HG02610 (cell line): Measurements from ENCODE around the gene ROPN1L.

Experiments used
- ATAC-seq: cut with Tn5 transposase; IDR thresholded peaks from one replicate; pipeline ENCODE4 v1.9.1; 2021; ENCODE audit warnings: mild to moderate bottlenecking, moderate library complexity; ENCODE audit not compliant: unreplicated experiment

Gene ROPN1L

DNA sequence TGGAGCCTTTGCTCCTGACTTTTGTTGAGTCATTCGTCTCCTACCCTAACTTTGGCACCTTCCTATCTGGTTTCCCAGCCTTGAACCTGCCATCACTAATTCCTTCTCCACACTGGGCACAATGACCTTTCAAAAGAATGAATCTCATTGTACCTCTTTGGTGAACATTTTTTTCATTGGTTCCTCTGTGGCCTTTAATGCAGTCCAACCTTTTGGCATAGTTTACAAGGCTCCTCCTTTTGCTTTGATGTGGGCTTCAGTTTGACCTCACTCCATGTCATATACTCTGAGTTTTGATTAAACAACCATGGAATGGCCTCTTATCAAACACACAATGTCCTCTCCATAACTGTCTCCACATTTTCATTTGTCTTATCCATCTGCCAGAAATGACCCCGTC lies 14.5 kb upstream of the ROPN1L start:
- no peak for ATAC-seq

DNA sequence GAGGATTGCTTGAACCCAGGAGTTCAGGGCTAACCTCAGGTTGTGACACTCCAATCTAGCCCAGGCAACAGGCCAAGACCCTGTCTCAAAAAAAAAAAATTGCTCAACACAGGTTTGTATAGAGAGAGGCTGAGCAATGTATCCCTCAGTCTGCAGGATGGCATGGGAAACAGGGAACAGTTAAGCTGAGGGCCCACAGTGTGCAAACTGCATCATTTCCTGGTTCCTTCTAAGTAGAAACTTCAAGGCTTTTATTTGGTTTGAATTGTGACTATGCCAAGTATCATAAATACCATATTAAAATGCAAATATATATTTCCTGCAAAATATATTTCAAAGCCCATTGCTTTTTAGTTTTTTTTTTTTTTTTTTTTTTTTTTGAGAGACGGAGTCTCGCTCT lies 13.7 kb upstream of the ROPN1L start:
- ATAC-seq: no peak

DNA sequence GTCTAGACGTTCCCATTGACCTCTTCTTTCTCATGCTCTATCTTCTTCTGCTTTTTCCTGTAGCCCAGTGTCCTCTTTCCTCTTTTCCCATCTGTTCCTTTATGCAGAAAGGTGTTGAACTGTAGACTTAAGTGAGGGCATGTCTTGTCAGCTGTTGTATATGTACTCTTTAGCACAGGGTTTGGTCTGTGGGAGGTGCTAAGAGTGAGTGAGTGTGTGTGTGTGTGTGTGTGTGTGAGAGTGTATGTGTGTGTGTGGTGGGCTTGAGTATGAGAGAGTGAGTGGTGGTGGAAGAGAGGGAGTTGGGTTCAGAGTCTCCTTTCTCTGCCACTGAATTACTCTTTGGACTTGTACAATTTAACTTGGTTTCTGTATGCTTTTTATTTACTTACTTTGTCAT lies 10.3 kb upstream of the ROPN1L start:
- ATAC-seq: no peak

DNA sequence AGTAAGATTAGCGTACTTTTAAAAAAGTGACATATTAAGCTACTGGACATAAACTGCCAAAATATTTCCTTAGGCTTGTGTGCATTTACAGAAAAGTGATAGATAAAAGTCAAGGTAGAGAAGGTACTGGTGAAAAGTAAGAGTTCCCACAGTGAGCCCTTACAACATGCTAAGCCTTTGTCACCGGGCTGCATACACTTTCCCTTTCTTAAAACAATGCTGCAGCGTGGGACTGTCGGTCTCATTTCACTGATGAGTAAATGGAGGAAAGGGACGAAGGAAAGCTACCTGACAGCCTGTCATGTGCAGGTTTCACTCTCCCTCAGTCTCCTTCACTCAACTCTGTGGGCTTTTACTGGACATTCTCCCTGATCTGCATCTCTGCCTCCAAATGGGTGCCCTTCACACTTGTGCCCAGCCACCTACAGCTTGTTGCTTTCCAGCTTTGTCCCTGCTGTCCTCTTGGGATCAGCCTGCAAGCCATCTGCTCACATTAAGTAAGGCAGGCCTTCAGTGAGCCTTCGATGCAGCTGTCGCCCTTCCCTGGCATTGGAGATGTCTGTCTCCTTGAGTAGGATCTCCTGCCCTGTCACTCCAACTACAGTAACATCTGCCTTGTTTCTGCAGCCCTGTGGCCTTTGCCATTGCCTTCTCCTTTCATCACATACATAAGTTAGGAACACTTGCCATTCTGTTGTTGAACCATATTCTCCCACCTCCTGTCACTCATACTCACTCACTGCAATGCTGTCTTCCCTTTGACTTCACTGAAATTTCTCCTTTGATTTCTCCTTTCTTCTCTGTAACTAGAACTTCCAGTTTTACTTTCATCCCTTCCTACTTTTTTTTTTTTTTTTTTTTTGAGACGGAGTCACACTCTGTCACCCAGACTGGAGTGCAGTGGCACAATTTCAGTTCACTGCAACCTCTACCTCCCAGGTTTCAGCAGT lies 9.3 kb upstream of the ROPN1L start:
- no peak for ATAC-seq

DNA sequence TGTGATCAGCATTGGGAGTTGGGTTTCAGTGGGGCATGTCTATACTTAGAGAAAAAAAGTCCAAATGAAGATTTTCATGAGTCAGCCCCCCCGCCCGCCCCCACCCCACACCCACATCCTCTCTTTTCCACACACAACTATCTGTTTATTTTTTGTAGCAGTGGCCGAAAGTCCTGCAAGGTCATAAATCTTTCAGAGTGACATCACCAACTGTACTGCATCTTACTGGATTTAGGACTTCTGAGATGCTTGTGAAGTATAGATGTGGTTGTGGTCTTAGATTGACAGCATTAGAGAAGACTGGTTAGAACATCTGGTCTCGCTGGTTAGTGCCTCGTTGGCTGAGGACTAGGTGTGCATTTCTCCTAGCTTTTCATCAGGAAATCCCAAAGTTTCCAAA lies 7.3 kb upstream of the ROPN1L start:
- ATAC-seq: no peak

DNA sequence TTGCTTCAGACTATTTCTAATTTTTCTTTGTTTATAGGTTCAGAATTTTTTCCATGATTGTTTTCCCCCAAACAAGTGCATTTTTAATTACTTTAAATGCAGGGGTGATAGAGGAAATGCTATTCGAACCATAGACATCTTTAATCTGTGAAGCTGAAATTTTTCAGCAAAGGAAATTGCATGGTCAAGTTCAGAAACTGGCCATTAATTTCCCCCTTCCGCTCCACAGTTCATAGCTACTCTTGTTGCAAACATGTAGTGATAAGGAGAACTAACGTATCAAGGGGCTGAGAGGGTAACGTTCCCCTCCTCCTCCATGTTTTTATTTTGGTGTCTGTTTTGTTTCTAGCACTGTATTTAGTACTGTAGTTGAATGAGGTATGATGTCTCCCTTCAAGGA lies 3.4 kb upstream of the ROPN1L start:
- no peak for ATAC-seq

DNA sequence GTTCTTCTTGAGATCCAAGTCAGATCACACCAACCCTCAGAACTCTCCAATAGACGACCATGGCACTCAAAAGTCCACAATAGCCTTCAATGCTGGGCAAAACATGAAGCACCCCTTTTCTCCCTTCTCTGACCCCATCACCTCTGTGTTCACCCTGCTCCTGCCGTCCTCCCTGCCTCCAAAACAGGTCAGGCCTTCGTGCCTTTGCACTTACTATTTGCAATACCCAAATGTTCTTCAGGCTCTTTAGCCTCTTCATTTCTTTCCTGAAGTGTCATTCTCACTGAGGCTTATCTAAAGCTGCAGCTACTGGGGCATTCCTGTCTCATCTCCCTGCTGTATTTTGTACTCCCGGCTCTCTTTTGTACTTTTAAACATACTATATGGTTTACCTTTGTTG lies 2.0 kb upstream of the ROPN1L start:
- ATAC-seq: no peak

DNA sequence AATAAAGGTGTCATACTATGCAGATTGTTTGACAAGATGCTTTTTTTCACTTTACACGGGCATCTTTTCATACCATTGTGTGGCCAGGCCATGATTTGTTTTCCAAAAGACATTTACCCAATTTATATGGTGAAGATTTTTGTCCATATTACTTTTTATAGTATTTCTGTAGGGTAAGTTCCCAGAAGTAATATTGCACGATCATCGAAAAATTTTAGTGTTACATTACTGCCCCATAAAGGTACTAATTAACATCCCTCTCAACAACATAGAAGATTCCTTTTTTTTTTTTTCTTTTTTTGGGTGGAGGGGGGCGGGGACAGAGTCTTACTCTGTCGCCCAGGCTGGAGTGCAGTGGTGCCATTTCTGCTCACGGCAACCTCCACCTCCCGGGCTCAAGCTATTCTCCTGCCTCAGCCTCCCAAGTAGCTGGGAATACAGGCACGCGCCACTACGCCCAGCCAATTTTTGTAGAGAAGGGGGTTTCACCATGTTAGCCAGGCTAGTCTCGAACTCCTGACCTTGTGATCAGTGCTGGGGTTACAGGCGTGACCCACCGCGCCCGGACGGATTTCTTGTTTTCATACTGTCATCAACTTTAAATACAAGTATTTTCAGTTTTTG lies 1.2 kb upstream of the ROPN1L start:
- no peak for ATAC-seq

DNA sequence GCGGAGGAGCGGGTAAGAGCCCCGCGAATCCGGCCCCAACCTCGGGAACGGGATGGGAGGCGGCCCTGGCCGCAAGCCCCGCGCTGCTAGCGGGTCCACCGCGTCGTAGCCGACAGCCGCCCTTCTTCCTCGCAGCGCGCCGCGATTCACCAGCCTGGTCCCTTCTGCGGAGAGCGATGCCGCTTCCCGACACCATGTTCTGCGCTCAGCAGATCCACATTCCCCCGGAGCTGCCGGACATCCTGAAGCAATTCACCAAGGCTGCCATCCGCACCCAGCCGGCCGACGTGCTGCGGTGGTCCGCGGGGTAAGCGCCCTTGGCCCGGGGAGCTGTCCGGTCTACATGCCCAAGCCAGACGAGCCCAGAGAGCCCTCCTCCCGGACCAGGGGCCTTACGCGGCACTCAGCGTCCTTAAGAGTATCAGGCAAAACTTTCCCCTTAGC lies 335 bp downstream of the ROPN1L start:
- ATAC-seq: peak; percentile 44

DNA sequence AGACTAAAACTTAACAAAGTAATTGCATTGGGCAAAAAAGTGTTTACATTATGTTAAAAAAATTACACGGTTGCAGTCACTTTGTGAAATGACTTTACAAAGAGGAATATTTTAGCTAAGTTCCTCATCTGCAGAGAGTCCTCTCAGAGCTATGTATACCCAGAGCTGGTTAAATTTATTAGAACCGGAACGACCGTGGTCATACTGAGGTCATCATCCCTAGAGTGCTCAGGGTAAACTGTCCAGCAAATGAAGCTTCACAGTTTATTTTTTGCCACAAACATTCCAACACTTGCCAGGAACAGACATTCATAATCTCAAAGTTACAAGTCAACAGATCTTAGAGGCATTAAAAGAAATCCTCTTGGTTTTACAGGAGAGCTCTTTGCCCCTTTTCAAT lies 897 bp downstream of the ROPN1L start:
- no peak for ATAC-seq

DNA sequence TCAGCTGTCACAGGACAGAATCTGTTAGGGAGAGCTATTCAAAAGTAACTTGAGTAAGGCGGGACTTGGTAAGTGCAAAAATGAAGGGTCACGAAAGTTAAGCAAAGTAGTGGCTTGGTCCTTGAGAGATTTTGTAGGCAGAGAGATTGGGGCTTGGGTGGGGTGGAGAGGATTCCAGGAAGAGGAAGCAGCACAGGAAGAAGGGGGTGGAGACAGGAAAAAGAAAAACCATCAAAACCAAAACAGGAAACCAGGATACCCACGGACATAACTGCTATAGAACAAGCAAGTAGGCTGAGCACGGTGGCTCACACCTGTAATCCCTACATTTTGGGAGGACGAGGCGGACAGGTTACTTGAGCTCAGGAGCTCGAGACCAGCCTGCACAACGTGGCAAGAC lies 3.7 kb downstream of the ROPN1L start:
- no peak for ATAC-seq

DNA sequence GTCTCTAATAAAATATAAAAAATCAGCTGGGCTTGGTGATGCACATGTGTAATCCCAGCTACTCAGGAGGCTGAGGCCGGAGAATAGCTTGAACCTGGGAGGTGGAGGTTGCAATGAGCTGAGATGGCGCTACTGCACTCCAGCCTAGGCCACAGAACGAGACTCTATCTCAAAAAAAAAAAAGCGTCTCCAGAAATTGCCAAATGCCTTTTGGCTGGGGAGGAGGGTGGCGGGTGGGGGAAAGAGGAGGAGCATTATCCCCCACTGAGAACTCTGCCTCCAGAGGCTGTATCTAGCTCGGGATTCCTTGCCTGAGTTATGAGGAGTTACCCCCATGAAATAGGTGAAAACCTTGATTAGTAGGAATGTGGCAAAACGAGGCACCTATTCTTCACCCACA lies 4.8 kb downstream of the ROPN1L start:
- no peak for ATAC-seq

DNA sequence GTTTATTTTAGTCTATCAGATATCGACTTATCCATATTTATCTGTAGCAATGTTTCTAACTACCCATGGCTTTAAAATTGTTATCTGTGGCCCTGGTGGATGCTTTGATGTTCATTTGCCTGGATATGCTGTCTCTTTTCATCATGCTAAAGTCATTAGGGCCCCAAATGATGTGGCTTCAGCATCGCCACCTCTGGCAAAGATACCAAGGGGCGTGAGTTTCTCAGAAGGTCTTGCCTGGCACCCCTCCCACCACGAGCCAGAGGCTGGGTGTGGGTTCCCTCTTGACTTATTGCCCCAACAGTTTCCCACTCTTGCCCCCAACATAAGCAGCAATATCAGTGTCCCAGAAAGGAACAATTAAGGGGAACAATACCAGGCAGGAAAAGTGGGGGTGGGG lies 5.4 kb downstream of the ROPN1L start:
- no peak for ATAC-seq

DNA sequence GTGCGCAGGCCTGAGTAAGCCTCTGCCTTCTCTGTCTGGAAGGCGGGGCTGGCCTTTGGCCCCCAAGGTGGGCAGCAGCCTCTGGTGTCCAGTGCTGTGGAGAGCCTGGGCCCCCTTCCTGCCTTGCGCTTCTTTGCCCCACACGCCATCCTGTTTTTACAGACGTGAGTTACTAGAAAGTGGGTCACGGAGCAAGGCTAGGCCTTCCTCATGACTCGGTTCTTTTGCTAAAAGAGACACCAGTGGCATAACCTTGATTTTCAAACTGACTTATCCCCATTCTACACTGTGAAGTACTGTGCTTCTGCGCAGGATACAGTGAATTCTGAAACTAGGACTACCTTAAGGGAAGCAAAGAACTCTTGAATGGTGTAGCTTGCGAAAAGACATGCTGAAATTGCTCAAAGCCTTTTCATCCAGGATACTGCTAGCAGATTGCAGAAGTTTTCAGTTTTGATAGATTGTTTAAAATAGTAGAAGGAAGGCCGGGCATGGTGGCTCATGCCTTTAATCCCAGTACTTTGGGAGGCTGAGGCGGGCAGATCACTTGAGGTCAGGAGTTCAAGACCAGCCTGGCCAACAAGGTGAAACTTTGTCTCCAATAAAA lies 7.2 kb downstream of the ROPN1L start:
- no peak for ATAC-seq

DNA sequence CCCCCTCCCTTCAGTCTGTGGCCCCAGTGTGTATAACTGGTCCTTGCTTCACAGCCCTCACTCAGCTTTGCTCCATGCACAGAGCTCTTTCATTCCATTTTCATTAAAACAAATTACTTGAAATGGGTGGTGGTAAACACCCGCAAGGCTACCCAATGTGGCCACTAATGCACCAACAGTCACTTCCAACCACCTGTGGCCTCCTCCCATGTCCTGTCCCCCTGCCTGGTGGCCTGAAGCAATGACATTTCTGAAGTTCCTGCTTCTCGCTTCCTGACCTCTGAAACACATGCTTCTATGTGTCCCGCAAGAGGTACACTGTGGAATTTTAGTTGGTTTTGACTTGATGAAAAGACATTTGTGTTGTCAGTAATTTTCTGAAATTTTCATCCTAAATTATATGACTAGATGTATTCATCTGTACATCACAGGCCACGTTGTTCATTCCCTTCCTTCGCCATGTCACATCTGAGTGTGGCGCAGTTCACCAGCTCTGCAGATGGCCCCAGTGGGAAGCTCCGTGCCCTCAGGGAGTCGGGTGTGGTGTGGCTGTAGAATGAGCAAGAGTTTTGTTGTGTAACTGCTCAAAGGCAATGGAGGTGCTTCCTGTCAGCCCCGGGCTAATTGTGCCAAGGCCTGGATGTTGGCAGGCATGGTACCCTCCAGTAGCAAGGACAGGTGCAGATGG lies 9.6 kb downstream of the ROPN1L start:
- no peak for ATAC-seq

DNA sequence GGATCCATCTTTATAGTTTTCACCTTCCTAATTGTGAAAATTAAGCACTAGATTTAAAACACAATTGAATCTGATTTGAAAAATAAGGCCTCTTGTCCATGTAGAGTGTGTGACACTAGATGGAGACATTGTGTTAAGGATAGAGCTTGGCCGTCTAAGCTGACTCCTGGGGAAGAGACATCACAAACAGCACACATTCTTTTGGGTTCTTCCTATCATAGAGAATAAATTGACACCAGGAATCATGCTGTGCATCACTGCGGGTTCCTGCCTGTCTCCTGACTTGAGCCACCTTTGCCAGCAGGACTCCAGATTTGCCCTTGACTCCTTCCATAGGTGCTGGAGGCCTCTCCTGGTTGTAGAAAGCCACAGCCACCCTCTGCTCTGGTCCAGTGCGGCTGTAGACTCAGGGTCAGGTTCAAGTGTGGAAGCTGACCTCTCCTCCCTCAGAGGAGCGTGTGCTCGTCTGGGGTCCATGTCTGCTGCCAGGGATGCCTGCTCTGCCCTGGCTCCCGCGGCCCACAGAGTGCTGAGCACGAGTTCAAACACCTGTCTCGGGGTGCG lies 11.2 kb downstream of the ROPN1L start:
- ATAC-seq: peak; percentile 71

DNA sequence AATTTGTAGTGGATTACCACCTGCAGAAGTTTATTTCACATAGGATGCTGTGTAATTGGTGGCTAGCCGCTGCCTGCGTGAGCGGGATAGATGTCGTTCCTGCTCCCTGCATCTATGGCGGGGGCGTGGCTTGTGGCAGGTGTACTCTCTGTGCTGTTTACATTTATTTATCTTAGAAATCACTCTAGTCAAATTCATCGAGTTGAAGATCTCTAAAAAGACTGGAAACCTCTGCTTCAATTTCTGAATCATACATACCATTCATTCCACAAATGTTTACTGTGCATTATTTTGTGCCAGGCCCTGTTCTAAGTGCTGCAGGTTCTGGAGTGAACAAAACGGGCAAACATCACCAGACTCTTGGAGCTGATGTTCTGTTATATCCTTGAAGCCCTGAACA lies 11.9 kb downstream of the ROPN1L start:
- no peak for ATAC-seq

DNA sequence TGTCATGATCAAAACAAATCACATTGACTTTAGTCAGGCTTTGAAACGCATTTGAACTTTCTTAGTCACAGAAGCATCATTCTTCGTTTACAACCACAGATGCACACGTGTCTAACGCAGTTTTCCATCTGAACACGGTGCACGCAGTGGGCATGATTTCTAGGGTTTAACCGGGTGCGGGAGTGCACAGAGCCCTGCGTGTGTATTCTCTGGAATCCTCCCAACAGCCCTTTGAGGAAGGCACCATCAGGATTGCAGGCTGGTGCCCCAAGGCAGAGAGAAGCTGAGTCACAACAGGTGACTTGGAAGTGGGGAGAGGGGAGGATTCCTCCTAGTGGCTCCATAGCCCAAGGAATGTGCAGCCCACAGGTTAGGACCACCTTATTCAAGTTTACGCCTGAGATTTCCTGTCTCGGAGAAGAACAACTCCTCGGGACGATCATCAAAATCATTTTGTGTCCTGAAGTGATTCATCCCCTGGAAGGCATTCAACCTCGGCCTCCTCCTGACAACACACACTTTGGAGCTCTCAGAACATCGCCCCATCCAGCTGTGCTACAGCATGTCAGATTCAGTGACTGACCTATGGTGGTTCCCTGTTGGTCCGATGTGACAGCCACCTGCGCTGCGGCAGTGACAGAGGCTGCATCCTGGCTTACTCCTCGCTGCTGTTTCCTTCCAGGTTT lies 13.1 kb downstream of the ROPN1L start:
- no peak for ATAC-seq

DNA sequence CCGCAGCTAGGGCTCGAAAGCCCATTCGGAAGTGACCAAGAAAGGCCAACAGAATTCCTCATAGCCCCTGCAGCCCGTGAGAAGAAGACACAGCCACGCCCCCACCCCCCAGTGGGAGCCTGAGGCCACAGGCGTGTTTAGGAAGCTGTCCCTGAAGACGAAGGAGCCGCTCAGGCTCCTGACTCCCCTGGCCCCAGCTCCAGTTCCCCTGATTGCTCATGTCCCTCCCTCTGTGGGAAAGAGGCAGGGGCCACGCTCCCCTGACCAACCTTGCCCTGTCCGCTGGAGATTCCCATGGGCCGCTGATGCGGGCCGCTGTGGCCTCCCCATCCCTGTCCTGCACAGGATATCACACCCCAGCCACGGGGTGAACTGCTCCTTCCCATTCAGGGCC lies 13.6 kb downstream of the ROPN1L start:
- ATAC-seq: no peak

DNA sequence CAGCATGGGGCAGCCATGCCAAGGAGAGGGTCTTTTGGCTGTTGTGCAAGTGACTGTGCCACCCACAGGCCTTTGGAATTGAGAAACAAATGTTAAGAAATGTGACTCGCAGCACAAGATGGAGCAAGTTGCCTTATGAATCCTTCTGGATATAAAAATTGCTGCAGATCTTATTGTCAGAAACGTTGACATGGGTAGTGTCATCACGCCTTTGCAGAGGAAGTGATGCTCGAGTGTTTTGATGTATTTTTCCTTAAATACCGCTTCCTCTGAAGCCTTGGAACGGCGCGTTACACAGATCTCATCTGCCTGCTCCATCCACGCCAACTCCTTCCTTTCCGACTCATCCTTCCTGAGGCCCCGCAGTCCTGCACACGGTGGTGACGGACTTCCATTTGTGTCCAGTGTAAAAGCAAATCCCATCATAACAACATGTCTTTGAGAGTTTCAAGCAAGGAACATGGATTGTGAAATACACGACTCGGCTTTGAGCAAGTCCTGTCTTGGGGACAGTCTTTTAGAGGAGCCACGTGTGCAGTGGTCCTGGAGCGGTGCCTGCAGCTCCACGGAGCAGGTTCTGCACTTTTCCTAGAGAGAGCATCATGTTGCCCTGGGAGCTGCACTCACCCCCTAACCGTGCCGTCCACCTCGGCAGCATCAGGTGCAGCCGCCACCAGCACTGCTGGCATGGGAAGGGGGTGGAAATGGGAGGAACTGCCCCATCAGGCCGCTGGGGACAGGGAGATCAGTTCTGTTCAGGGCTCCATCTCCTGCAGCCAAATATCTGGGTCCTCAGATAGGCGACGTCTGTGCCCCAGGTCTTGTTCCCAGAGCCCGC lies 15.1 kb downstream of the ROPN1L start:
- ATAC-seq: no peak
